Subcutaneous adipose tissue (tissue), 4 donors: ENCODE data around the gene SNCB. TPM values are rescaled to one million over a fixed set of nuclear protein-coding genes. Genes with fewer than 3 reads are reported as not detected.

Source experiments
- CTCF ChIP-seq: fragments of 450-650 bp; IDR thresholded peaks from one replicate; pipeline ENCODE4 v1.5.1; 2016; ENCODE audit warnings: low read depth, mild to moderate bottlenecking, control low read depth, antibody characterized with exemption, moderate library complexity
- total RNA-seq, 4 donors: library from RNA; depleted of rRNA; stranded (reverse); fragments of >200 nt; gene quantifications; one replicate each; pipeline ENCODE4 v1.1.0, GENCODE V29; 2016

Gene SNCB
- total RNA-seq, 4 donors from 2014 or later: not detected

GRCh38 chr5:176642675-176643490, 12.5 kb upstream of the SNCB start:
- no peak for TF ChIP-seq CTCF

- TF ChIP-seq CTCF: no peak
Observed at GRCh38 chr5:176640616-176641015, 10.3 kb upstream of the SNCB start.

- no peak for TF ChIP-seq CTCF
Observed at GRCh38 chr5:176639981-176640380, 9.6 kb upstream of the SNCB start.

GRCh38 chr5:176639208-176639607, 8.9 kb upstream of the SNCB start:
- TF ChIP-seq CTCF: no peak

- no peak for TF ChIP-seq CTCF
Observed at GRCh38 chr5:176638437-176638836, 8.1 kb upstream of the SNCB start.

GRCh38 chr5:176637556-176637955, 7.2 kb upstream of the SNCB start:
- no peak for TF ChIP-seq CTCF

GRCh38 chr5:176636426-176636825, 6.1 kb upstream of the SNCB start:
- no peak for TF ChIP-seq CTCF
